A549 treated with AZD9567 at 1 μM for 4 hours (cell line): ENCODE results near the gene ATP5IF1. TPM values are rescaled to one million over a fixed set of nuclear protein-coding genes. Genes with fewer than 3 reads are reported as not detected.

Source experiments
- total RNA-seq: library from RNA; stranded (reverse); fragments of 200-300 nt; extraction: Qiagen RNA extraction; gene quantifications from 5 replicates; pipeline ENCODE4 v1.2.3, GENCODE V29; 2022; ENCODE audit not compliant: insufficient read depth

Gene ATP5IF1
- 152 to 176 TPM (median 163 TPM) in 5 replicates for total RNA-seq

DNA sequence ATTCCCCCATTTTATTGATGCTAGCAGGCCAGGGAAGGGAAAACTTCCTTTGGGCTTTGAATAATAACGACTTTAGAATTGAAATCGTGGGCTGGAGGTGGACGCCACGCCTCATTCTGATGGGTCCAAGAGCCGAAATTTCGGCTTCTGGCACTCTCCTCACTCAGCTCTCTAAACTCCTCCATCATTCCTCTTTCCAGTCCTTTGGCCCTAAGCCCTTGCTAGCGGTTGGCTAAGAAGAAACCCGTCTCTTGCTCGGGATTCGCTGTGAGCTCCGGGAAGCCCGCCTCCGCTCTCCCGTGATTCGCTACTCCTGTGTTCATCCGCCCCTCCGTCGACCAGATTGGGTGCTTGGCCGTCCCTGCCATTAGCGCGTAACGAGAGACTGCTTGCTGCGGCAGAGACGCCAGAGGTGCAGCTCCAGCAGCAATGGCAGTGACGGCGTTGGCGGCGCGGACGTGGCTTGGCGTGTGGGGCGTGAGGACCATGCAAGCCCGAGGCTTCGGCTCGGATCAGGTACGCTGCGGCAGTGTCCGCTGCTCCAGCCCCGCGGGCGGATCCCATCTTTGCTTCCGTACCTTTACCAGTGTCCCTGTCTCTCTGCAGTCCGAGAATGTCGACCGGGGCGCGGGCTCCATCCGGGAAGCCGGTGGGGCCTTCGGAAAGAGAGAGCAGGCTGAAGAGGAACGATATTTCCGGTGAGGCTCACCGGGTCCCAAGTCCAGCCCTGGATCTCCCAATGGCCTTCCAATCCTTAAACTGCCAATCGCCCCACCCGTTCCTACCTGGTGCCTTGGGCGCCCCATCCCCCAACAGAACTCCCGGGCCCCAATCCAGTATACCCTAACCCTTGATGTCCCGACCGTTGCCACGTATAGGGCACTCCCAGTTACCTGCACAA, at the start of gene ATP5IF1:
ATP5IF1 (plus strand) TSS at position 370 of the 901 bp plus-strand sequence; CDS start at position 430, 60 bp downstream.

DNA sequence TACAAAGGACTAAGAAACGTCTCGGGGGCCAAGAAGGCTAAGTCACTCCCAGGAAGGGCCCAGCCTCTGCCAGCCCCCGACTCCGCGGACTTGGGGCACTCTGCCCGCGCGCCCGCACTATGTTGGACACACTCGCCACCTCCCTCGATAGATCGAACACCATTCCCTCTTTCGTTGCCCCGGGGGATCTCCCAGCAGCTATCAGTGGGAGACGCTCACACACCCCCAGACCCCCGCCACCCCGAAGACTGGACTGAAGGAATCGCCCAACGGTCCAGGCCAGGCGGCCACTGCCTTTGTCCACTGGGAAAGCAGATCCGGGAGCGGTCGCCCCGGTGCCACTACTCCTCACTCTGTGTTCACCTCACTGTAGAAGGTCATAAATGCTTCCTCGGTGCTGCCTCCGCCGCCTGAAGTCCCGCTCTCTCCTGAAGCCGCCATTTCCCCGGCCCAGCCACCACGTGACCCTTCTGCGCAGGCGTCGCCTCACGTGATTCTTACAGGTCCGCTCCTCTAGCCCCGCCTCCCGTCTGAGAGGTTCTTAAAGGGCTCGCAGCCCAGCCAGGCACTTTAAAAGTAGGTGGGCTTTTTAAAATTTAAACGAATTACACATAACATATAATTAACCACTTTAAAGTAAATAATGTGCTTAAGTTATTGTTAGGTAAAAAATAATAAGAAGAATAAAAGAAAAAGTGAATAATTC, 3.2 kb upstream of the ATP5IF1 start, which contains the start of gene DNAJC8:
DNAJC8 (minus strand) TSS at position 472 of the 706 bp plus-strand sequence; CDS start at position 441, 31 bp downstream.

DNA sequence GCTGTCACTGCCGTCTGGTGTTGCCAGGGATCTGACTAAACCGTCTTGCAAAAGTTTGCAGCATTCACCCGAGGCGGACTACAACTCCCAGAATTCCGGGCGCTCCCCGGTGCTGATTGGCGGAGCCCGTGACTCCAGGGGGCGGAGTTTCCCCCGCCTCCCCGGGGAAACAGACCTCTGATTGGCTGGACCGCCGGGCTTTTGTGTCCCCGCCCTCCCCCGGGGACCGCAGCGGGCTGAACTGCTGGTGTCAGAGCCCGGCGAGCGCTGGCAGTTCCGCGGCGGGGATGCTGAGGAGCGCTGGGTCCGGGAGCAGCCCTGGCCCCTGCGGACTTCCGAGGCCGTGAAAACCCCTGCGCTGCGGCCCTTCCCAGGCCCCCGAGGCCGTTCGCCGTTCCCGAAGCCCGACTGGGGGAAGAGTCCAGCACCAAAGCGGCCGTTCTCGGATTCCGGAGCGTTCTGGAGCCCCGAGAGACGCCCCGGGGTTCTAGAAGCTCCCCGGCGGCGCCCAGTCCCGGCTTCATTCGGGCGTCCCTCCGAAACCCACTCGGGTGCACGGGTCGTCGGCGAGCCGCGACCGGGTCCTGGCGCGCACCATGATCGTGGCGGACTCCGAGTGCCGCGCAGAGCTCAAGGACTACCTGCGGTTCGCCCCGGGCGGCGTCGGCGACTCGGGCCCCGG, 23.5 kb downstream of the ATP5IF1 start, which contains the start of gene SESN2:
SESN2 (plus strand) TSS at position 267 of the 682 bp plus-strand sequence; CDS start at position 597, 330 bp downstream.

Other genes with a start within 250 kb of the ATP5IF1 start
- gene EYA3, start 147.5 kb upstream of the ATP5IF1 start, total RNA-seq = 4.9 to 6.2 TPM (median 6.1 TPM) in 5 replicates
- gene PTAFR, start 59.4 kb upstream of the ATP5IF1 start, total RNA-seq = 0.13 to 0.15 TPM (median 0.13 TPM) in 4 of 5 replicates, not detected in the other
- gene DNAJC8, start 3.1 kb upstream of the ATP5IF1 start, total RNA-seq = 70.7 to 77.9 TPM (median 72.0 TPM) in 5 replicates
- 5.4 to 11.9 TPM (median 9.3 TPM) in 5 replicates for gene SESN2, start 23.4 kb downstream of the ATP5IF1 start, total RNA-seq
- gene MED18, start 92.9 kb downstream of the ATP5IF1 start, total RNA-seq = 14.8 to 20.1 TPM (median 15.1 TPM) in 5 replicates
- gene PHACTR4, start 133.6 kb downstream of the ATP5IF1 start, total RNA-seq = 20.3 to 22.0 TPM (median 21.0 TPM) in 5 replicates